Prostate gland (tissue), 2 donors: Measurements from ENCODE around the gene TMEM17.

Experiments
- CTCF ChIP-seq, 4 experiments: fragments of 200-600 bp in 2 of 4; fragments of 450-650 bp in 2 of 4; sonication (generic) in 2 of 4; IDR thresholded peaks; 1 replicate in 3 of 4; 2 replicates in 1 of 4; pipeline ENCODE4 v1.5.1; 2016 to 2019; ENCODE audit warnings: antibody characterized with exemption in 4 of 4, mild to moderate bottlenecking in 2 of 4, moderate library complexity in 2 of 4
- POLR2A ChIP-seq: fragments of 450-650 bp; IDR thresholded peaks from one replicate; pipeline ENCODE4 v1.6.1; 2016; ENCODE audit warnings: antibody characterized with exemption, mild to moderate bottlenecking

GRCh38 chr2:62455957-62456692 lies 49.9 kb downstream of the TMEM17 start:
- TF ChIP-seq CTCF (IDR thresholded peaks at IDR 0.05) (no peak), POLR2A (no peak)
